Upper lobe of left lung (tissue), 6 donors: Measurements from ENCODE around the gene GRM5. TPM values are rescaled to one million over a fixed set of nuclear protein-coding genes. Genes with fewer than 3 reads are reported as not detected.
"Not testable (repeated sequence)": the region's sequence is repeated elsewhere in the genome, so short reads cannot be mapped to it uniquely, and the experiment has no call there.

Experiments
- ATAC-seq, 2 donors: fragments of 200-7000 bp; cut with Tn5 transposase; one replicate each; pipeline ENCODE4 v1.9.1; 2022; ENCODE audit warnings: mild to moderate bottlenecking in 2 of 2, moderate library complexity in 2 of 2; ENCODE audit not compliant: low FRiP score in 2 of 2
- DNase-seq, 2 donors: peaks; one replicate each; pipeline ENCODE4 v3.0.0-alpha.2; 2019 to 2020
- H3K27ac ChIP-seq, 4 donors: fragments of 200-600 bp; sonication (generic); one replicate each; pipeline ENCODE4 v1.5.1; 2016 to 2019
- H3K27me3 ChIP-seq, 4 donors: fragments of 200-600 bp; sonication (generic); one replicate each; pipeline ENCODE4 v1.5.1; 2017 to 2019
- H3K36me3 ChIP-seq, 4 donors: fragments of 200-600 bp; sonication (generic); one replicate each; pipeline ENCODE4 v1.5.1; 2016 to 2019
- H3K4me1 ChIP-seq, 4 donors: fragments of 200-600 bp; sonication (generic); one replicate each; pipeline ENCODE4 v1.5.1; 2018 to 2019
- H3K4me3 ChIP-seq, 4 donors: fragments of 200-600 bp; sonication (generic); one replicate each; pipeline ENCODE4 v1.5.1; 2017 to 2019; ENCODE audit warnings: mild to moderate bottlenecking in 2 of 4, moderate library complexity in 1 of 4
- H3K9me3 ChIP-seq, 4 donors: fragments of 200-600 bp; sonication (generic); one replicate each; pipeline ENCODE4 v1.5.1; 2018 to 2019
- CTCF ChIP-seq, 6 experiments: fragments of 450-650 bp in 4 of 6; fragments of 200-600 bp in 2 of 6; sonication (generic) in 2 of 6; IDR thresholded peaks; one replicate each; pipeline ENCODE4 v1.5.1; 2016 to 2019; ENCODE audit warnings: antibody characterized with exemption in 6 of 6
- EP300 ChIP-seq, 4 donors: sonication (generic); formaldehyde crosslinking; IDR thresholded peaks; one replicate each; pipeline ENCODE4 v1.5.1; 2017; ENCODE audit warnings: antibody characterized with exemption in 4 of 4, control low read depth in 2 of 4
- POLR2A ChIP-seq, 4 donors: fragments of 450-650 bp; IDR thresholded peaks; one replicate each; pipeline ENCODE4 v1.5.1; 2016 to 2017; ENCODE audit warnings: antibody characterized with exemption in 4 of 4, mild to moderate bottlenecking in 2 of 4
- POLR2AphosphoS5 ChIP-seq, 2 donors: sonication (generic); formaldehyde crosslinking; IDR thresholded peaks; one replicate each; pipeline ENCODE4 v1.5.1; 2017; ENCODE audit warnings: antibody characterized with exemption in 2 of 2
- WGBS, 2 donors: methylation state at CpG; one replicate each; pipeline ENCODE4 v1.1.5; 2017 to 2018; 5-methylcytosine and 5-hydroxymethylcytosine counted together
- total RNA-seq, 6 donors: library from RNA; depleted of rRNA in 4 of 6; stranded (reverse); fragments of >200 nt in 4 of 6; gene quantifications; one replicate each; pipeline versions ENCODE4 v1.1.0 to v1.2.1, GENCODE V29; 2016 to 2021
- donor health status: DM: no; HTN: no; CAD: no; lungs with moderate emphysema.
- donor health status: DM: no; HTN: yes; CAD: no; lungs with severe emphysema.

The GRM5 gene
- total RNA-seq, 6 donors from 2014 or later, result 0.30 to 4.2 (median 0.32) TPM; not detected in 2

- H3K4me3 ChIP-seq, result no peak overlapping the region
- WGBS, 2 donors, result 51 to 68% methylated on average over 3 of the region's 3 CpGs
- H3K27ac ChIP-seq, result no peak overlapping the region
- H3K27me3 ChIP-seq, result no peaks in the 10 kb centered on the region
- no peaks in the 10 kb centered on the region for H3K36me3 ChIP-seq
- H3K9me3 ChIP-seq, result peaks cover 0 to 23% (median 4%) of the 10 kb centered on the region in 4 donors
- DNase-seq, result no peak
- TF ChIP-seq POLR2AphosphoS5 (IDR thresholded peaks at IDR 0.05) (no peak), CTCF (IDR thresholded peaks at IDR 0.05) (no peak), POLR2A (IDR thresholded peaks at IDR 0.05) (no peak)
- no peaks in the 10 kb centered on the region for H3K4me1 ChIP-seq
- ATAC-seq, result no peak
Observed at GRCh38 chr11:88886796-88887195, 179.0 kb downstream of the GRM5 start.

- not testable (repeated sequence) for H3K27ac ChIP-seq, H3K4me3 ChIP-seq, H3K36me3 ChIP-seq, DNase-seq, ATAC-seq, H3K27me3 ChIP-seq, H3K4me1 ChIP-seq
- 84 to 86% methylated on average over 3 of the region's 3 CpGs for WGBS, 2 donors
- peaks cover 0 to 23% (median 4%) of the 10 kb centered on the region in 4 donors for H3K9me3 ChIP-seq
Observed at GRCh38 chr11:88882800-88883199, 183.0 kb downstream of the GRM5 start.

GRCh38 chr11:88861618-88862017, 204.2 kb downstream of the GRM5 start:
- Histone ChIP-seq H3K27me3 (no peaks in the 10 kb centered on the region), H3K4me1 (no peaks in the 10 kb centered on the region), H3K4me3 (no peak overlapping the region), H3K36me3 (no peaks in the 10 kb centered on the region), H3K9me3 (no peaks in the 10 kb centered on the region), H3K27ac (no peak overlapping the region)
- no peak for DNase-seq
- no peak for ATAC-seq
- no peak for TF ChIP-seq POLR2AphosphoS5 (IDR thresholded peaks at IDR 0.05)
- TF ChIP-seq EP300 (IDR thresholded peaks at IDR 0.05), result no peak
- no peak for TF ChIP-seq CTCF (IDR thresholded peaks at IDR 0.05)
- TF ChIP-seq POLR2A (IDR thresholded peaks at IDR 0.05), result no peak

GRCh38 chr11:88860431-88860830, 205.4 kb downstream of the GRM5 start:
- not testable (repeated sequence) for DNase-seq, H3K27ac ChIP-seq, H3K36me3 ChIP-seq, H3K9me3 ChIP-seq, H3K27me3 ChIP-seq, H3K4me3 ChIP-seq, ATAC-seq, H3K4me1 ChIP-seq
- 77 to 91% methylated on average over 4 of the region's 4 CpGs for WGBS, 2 donors

- not testable (repeated sequence) for DNase-seq, H3K4me3 ChIP-seq, H3K36me3 ChIP-seq, ATAC-seq, H3K4me1 ChIP-seq, H3K27ac ChIP-seq, H3K27me3 ChIP-seq, H3K9me3 ChIP-seq
- WGBS, 2 donors, result 73 to 82% methylated on average over 2 of the region's 2 CpGs
Observed at GRCh38 chr11:88853963-88854362, 211.8 kb downstream of the GRM5 start.

GRCh38 chr11:88851547-88851946, 214.2 kb downstream of the GRM5 start:
- not testable (repeated sequence) for ATAC-seq, H3K4me3 ChIP-seq, H3K27me3 ChIP-seq, H3K36me3 ChIP-seq, H3K9me3 ChIP-seq, DNase-seq, H3K27ac ChIP-seq, H3K4me1 ChIP-seq

GRCh38 chr11:88849773-88850172, 216.0 kb downstream of the GRM5 start:
- DNase-seq, result peak in 1 of 2 donors; percentile 3
- WGBS, 2 donors, result 92 to 93% methylated on average over 4 to 6 of the region's 6 CpGs
- not testable (repeated sequence) for H3K4me3 ChIP-seq, H3K9me3 ChIP-seq, H3K27me3 ChIP-seq, ATAC-seq, H3K27ac ChIP-seq, H3K4me1 ChIP-seq, H3K36me3 ChIP-seq

GRCh38 chr11:88849368-88849767, 216.4 kb downstream of the GRM5 start:
- Histone ChIP-seq H3K27me3 (no peaks in the 10 kb centered on the region), H3K4me3 (no peak overlapping the region), H3K27ac (no peak overlapping the region), H3K4me1 (no peaks in the 10 kb centered on the region), H3K9me3 (no peaks in the 10 kb centered on the region), H3K36me3 (no peaks in the 10 kb centered on the region)
- 97 to 100% methylated on average over 1 of the region's 1 CpG for WGBS, 2 donors
- no peak for TF ChIP-seq EP300 (IDR thresholded peaks at IDR 0.05)
- no peak for TF ChIP-seq CTCF (IDR thresholded peaks at IDR 0.05)
- no peak for TF ChIP-seq POLR2AphosphoS5 (IDR thresholded peaks at IDR 0.05)
- no peak for TF ChIP-seq POLR2A (IDR thresholded peaks at IDR 0.05)
- no peak for DNase-seq
- ATAC-seq, result no peak

GRCh38 chr11:88846266-88846665, 219.5 kb downstream of the GRM5 start:
- not testable (repeated sequence) for H3K4me1 ChIP-seq, H3K27ac ChIP-seq, ATAC-seq, H3K36me3 ChIP-seq, H3K9me3 ChIP-seq, DNase-seq, H3K27me3 ChIP-seq, H3K4me3 ChIP-seq
- 32 to 36% methylated on average over 1 of the region's 1 CpG for WGBS, 2 donors

GRCh38 chr11:88844941-88845340, 220.8 kb downstream of the GRM5 start:
- ATAC-seq, result not testable (repeated sequence)
- WGBS, 2 donors, result 80 to 81% methylated on average over 3 of the region's 3 CpGs

More at GRCh38 chr11:88844941-88845340, 220.8 kb downstream of the GRM5 start:
- not testable (repeated sequence) for H3K9me3 ChIP-seq, H3K27ac ChIP-seq, H3K27me3 ChIP-seq, H3K4me1 ChIP-seq, DNase-seq, H3K4me3 ChIP-seq, H3K36me3 ChIP-seq
